OCI-LY3 (cell line): ENCODE data around the gene MAPKAPK2.

Source experiments
- EZH2phosphoT487 ChIP-seq: fragments of 200-600 bp; shearing (Covaris generic); IDR thresholded peaks from 2 replicates; pipeline ENCODE4 v1.6.1; 2018; ENCODE audit warnings: antibody characterized with exemption, mixed run types, low read depth
- TF ChIP-seq, protein P1 (sequence below): fragments of 200-600, 300-600 bp; sonication (generic); IDR thresholded peaks from 2 replicates; pipeline ENCODE4 v1.5.1; 2014; ENCODE audit warnings: antibody characterized with exemption, low read length, low read depth

DNA sequence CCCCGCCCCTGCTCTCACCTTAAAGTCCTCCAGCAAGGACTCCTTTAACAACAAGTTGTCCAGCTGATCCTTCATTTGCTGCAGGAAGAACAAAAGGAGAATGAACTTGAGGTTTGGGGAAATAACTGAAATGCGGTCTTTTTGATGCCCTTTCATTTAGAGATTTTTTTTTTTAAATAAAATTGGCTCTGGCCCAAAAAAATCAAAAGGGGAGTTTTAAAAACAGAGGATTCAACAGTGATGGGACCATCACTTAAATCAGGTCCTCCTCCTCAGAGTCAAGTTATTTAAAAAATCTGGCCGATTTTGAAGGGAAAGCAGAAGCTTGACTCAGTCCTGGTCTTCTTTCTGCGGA lies 86.6 kb downstream of the MAPKAPK2 start:
- TF ChIP-seq, protein P1, sequence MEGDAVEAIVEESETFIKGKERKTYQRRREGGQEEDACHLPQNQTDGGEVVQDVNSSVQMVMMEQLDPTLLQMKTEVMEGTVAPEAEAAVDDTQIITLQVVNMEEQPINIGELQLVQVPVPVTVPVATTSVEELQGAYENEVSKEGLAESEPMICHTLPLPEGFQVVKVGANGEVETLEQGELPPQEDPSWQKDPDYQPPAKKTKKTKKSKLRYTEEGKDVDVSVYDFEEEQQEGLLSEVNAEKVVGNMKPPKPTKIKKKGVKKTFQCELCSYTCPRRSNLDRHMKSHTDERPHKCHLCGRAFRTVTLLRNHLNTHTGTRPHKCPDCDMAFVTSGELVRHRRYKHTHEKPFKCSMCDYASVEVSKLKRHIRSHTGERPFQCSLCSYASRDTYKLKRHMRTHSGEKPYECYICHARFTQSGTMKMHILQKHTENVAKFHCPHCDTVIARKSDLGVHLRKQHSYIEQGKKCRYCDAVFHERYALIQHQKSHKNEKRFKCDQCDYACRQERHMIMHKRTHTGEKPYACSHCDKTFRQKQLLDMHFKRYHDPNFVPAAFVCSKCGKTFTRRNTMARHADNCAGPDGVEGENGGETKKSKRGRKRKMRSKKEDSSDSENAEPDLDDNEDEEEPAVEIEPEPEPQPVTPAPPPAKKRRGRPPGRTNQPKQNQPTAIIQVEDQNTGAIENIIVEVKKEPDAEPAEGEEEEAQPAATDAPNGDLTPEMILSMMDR = no peak
- TF ChIP-seq EZH2phosphoT487 = no peak
